NCI-H82 treated with DMSO at 0.1 percent for 48 hours (cell line): ENCODE measurements around the gene TMEM50B.
"Not testable (repeated sequence)": the region's sequence is repeated elsewhere in the genome, so short reads cannot be mapped to it uniquely, and the experiment has no call there.

Source experiments
- DNase-seq: peaks from one replicate; lab custom pipeline; 2025; ENCODE audit not compliant: unreplicated experiment; lab: John Stamatoyannopoulos, UW

Gene TMEM50B

GRCh38 chr21:33478935-33479678 lies 667 bp downstream of the TMEM50B start:
- DNase-seq, result no peak

GRCh38 chr21:33478182-33478581 lies 1.6 kb downstream of the TMEM50B start:
- DNase-seq, result no peak

- no peak for DNase-seq
Measured at GRCh38 chr21:33477066-33477465, 2.7 kb downstream of the TMEM50B start.

GRCh38 chr21:33473344-33473743 lies 6.4 kb downstream of the TMEM50B start:
- no peak for DNase-seq

GRCh38 chr21:33470701-33471100 lies 9.1 kb downstream of the TMEM50B start:
- no peak for DNase-seq

- DNase-seq, result not testable (repeated sequence)
Measured at GRCh38 chr21:33469183-33469582, 10.6 kb downstream of the TMEM50B start.

- no peak for DNase-seq
Measured at GRCh38 chr21:33461538-33462250, 18.1 kb downstream of the TMEM50B start.

- DNase-seq, result no peak
Measured at GRCh38 chr21:33458861-33459260, 20.9 kb downstream of the TMEM50B start.

- DNase-seq, result no peak
Measured at GRCh38 chr21:33455686-33456446, 23.9 kb downstream of the TMEM50B start.

- DNase-seq, result no peak
Measured at GRCh38 chr21:33452362-33452761, 27.4 kb downstream of the TMEM50B start.

GRCh38 chr21:33451634-33452071 lies 28.1 kb downstream of the TMEM50B start:
- DNase-seq, result no peak

- DNase-seq, result no peak
Measured at GRCh38 chr21:33449616-33450015, 30.2 kb downstream of the TMEM50B start.

- DNase-seq, result not testable (repeated sequence)
Measured at GRCh38 chr21:33446620-33447019, 33.2 kb downstream of the TMEM50B start.

- DNase-seq, result no peak
Measured at GRCh38 chr21:33444499-33444898, 35.3 kb downstream of the TMEM50B start.

GRCh38 chr21:33443194-33443593 lies 36.6 kb downstream of the TMEM50B start:
- DNase-seq, result no peak

GRCh38 chr21:33441489-33442477 lies 38.0 kb downstream of the TMEM50B start:
- no peak for DNase-seq

GRCh38 chr21:33437140-33437539 lies 42.6 kb downstream of the TMEM50B start:
- no peak for DNase-seq

GRCh38 chr21:33434770-33435360 lies 44.9 kb downstream of the TMEM50B start:
- no peak for DNase-seq

GRCh38 chr21:33433425-33434114 lies 46.2 kb downstream of the TMEM50B start:
- DNase-seq, result no peak

- DNase-seq, result no peak
Measured at GRCh38 chr21:33433001-33433400, 46.8 kb downstream of the TMEM50B start.
